ENCODE results near the gene VPS33B. TPM values are rescaled to one million over a fixed set of nuclear protein-coding genes. Genes with fewer than 3 reads are reported as not detected.

Gene VPS33B
- total and polyA plus RNA-seq, 12 donors: 3.7 to 10.4 (median 5.9) TPM

DNA sequence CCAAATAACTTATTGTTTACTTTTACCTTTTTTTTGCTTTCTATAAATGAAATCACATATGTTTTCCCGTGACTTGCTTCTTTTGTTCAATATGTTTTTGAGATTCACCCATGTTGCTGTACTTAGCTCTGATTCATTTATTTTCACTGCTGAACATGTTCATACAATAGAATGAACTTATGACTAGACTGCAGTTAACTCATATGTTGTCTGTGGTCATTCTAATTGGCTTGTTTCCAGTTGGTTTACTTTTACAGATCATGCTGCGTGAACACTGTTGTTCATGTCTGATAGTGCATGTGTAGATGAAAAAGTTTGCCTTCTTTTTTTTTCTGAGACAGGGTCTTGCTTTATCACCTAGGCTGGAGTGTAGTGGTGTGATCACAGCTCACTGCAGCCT is 46.0 kb upstream of the VPS33B start:
- Histone ChIP-seq H3K4me3 (no peak overlapping the region), H3K9me3 (peaks cover 0 to 6% (median 0%) of the 10 kb centered on the region in 11 donors), H3K4me1 (no peaks in the 10 kb centered on the region), H3K27ac (no peak overlapping the region), H3K36me3 (no peaks in the 10 kb centered on the region), H3K27me3 (peaks cover 0 to 38% (median 12%) of the 10 kb centered on the region in 7 donors)
- TF ChIP-seq, protein P1, sequence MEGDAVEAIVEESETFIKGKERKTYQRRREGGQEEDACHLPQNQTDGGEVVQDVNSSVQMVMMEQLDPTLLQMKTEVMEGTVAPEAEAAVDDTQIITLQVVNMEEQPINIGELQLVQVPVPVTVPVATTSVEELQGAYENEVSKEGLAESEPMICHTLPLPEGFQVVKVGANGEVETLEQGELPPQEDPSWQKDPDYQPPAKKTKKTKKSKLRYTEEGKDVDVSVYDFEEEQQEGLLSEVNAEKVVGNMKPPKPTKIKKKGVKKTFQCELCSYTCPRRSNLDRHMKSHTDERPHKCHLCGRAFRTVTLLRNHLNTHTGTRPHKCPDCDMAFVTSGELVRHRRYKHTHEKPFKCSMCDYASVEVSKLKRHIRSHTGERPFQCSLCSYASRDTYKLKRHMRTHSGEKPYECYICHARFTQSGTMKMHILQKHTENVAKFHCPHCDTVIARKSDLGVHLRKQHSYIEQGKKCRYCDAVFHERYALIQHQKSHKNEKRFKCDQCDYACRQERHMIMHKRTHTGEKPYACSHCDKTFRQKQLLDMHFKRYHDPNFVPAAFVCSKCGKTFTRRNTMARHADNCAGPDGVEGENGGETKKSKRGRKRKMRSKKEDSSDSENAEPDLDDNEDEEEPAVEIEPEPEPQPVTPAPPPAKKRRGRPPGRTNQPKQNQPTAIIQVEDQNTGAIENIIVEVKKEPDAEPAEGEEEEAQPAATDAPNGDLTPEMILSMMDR (IDR thresholded peaks at IDR 0.05): no peak
- WGBS, 2 donors: 91 to 93% methylated on average over 2 of the region's 2 CpGs
- ATAC-seq (no peak), DNase-seq (no peak)
- intact Hi-C loops (cut with DNase I): loop anchor here in 1 of 10 donors (10.0 kb wide), 1 partner anchor 76 kb away; no protein-coding TSS in a partner anchor

DNA sequence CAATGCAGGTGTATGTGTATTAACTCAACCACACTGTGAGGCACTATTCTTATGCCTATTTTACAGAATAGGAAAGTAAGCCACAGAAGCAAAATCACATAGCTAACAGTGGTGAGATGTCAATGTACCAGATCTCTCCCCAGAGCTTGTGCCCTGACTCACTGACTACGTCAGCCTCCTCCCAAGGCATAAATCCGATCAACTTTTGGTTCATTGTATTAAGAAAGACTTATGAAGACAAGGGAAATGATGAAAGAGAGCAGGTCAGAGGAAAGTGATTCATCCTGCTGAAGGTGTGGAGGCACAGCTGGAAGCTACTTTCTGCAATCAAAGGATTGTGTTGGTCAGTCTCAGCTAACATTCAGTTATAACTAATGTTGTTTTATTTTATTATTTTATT is 44.6 kb upstream of the VPS33B start:
- TF ChIP-seq, protein P1 (IDR thresholded peaks at IDR 0.05): no peak
- DNase-seq (no peak), ATAC-seq (no peak)
- Histone ChIP-seq H3K9me3 (peaks cover 0 to 6% (median 0%) of the 10 kb centered on the region in 11 donors), H3K36me3 (no peaks in the 10 kb centered on the region), H3K4me3 (no peak overlapping the region), H3K4me1 (no peaks in the 10 kb centered on the region), H3K27ac (no peak overlapping the region), H3K27me3 (peaks cover 0 to 33% (median 11%) of the 10 kb centered on the region in 7 donors)
- intact Hi-C loops (cut with DNase I): loop anchor here in 1 of 10 donors (10.0 kb wide), 1 partner anchor 78 kb away; no protein-coding TSS in a partner anchor
- WGBS, 2 donors: 87% methylated on average over 2 of the region's 2 CpGs

DNA sequence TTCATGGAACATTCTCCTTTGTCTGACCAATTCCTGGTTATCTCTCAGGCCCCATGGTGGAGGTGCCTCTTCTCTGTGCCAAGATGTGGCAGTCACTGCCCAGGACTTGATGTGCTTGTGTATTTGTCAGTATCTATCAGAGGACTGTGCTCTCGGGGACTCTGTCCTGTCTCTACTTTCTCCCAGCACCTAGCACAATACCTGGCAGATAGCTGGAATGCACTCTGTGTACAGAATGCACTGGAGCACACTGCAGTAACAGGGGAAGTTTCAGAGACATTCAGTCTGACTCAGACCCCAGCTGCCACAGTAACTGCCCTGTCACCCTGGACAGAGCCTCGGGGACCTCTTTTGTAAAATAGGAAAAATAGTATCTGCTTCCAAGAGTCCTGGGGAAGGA is 43.1 kb upstream of the VPS33B start:
- peaks cover 0 to 6% (median 0%) of the 10 kb centered on the region in 11 donors for H3K9me3 ChIP-seq
- TF ChIP-seq, protein P1 (IDR thresholded peaks at IDR 0.05): no peak
- intact Hi-C loops (cut with DNase I): loop anchor here in 1 of 10 donors (10.0 kb wide), 1 partner anchor 79 kb away; no protein-coding TSS in a partner anchor
- no peak overlapping the region for H3K27ac ChIP-seq
- H3K36me3 ChIP-seq: no peaks in the 10 kb centered on the region
- DNase-seq: no peak
- H3K4me3 ChIP-seq: no peak overlapping the region
- WGBS, 2 donors: 64 to 69% methylated on average over 2 of the region's 2 CpGs
- H3K4me1 ChIP-seq: no peaks in the 10 kb centered on the region
- peaks cover 0 to 19% (median 6%) of the 10 kb centered on the region in 7 donors for H3K27me3 ChIP-seq
- peak in 4 of 8 donors; percentile 64 to 95 (median 91) for ATAC-seq

DNA sequence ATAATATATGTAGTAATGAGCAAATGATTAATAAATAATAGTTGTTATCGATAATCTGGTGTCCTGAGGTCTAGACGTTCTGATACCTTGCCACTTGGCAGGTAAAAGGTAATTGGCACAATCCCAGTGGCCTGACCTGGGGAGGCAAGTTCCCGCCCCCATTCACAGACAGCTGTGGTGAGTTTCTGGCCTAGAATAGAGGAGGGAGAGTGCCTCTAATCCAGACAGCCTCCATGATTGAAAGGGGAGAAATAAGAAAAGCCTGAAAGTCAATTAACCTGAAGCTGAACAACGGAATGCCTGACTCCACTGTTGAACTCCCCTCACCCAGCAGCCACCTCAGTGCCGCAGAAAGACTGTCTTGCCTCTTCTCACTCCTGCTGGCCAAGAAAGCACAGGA is 39.6 kb upstream of the VPS33B start:
- H3K27ac ChIP-seq: no peak overlapping the region
- peaks cover 0 to 6% (median 0%) of the 10 kb centered on the region in 11 donors for H3K9me3 ChIP-seq
- no peak overlapping the region for H3K4me3 ChIP-seq
- ATAC-seq (no peak), DNase-seq (no peak)
- intact Hi-C loops (cut with DNase I): loop anchor here in 1 of 10 donors (10.0 kb wide), 1 partner anchor 83 kb away; no protein-coding TSS in a partner anchor
- H3K27me3 ChIP-seq: peaks cover 0 to 30% (median 6%) of the 10 kb centered on the region in 7 donors
- WGBS, 2 donors: 83% methylated on average over 5 of the region's 5 CpGs
- no peaks in the 10 kb centered on the region for H3K4me1 ChIP-seq
- TF ChIP-seq, protein P1 (IDR thresholded peaks at IDR 0.05): no peak
- no peaks in the 10 kb centered on the region for H3K36me3 ChIP-seq
